Activated T-helper 1 cell treated with Interleukin-2 at 50 U/mL for 16 hours (primary cell): Measurements from ENCODE around the gene CRB3.
A peak's percentile ranks its signal among the peaks of the same experiment; 100 is the strongest.

Source experiments
- DNase-seq: peaks from one replicate; pipeline ENCODE4 v3.0.0-alpha.2; 2020; ENCODE audit warnings: low read depth

CRB3 gene

GRCh38 chr19:6433165-6433564, 30.9 kb upstream of the CRB3 start:
- no peak for DNase-seq

- DNase-seq: no peak
Observed at GRCh38 chr19:6433663-6434062, 30.4 kb upstream of the CRB3 start, which contains the start of gene SLC25A41. Gene SLC25A41 (minus strand): TSS chr19:6433763. CDS start chr19:6433693, 70 bp downstream.

GRCh38 chr19:6439743-6440142, 24.3 kb upstream of the CRB3 start:
- no peak for DNase-seq

- DNase-seq: no peak
Observed at GRCh38 chr19:6440905-6441304, 23.2 kb upstream of the CRB3 start.

GRCh38 chr19:6442087-6442688, 21.9 kb upstream of the CRB3 start:
- DNase-seq: no peak

- DNase-seq: no peak
Observed at GRCh38 chr19:6443986-6444385, 20.1 kb upstream of the CRB3 start.

- DNase-seq: no peak
Observed at GRCh38 chr19:6446452-6446851, 17.6 kb upstream of the CRB3 start.

GRCh38 chr19:6448045-6448444, 16.0 kb upstream of the CRB3 start:
- DNase-seq: no peak

GRCh38 chr19:6450166-6450565, 13.9 kb upstream of the CRB3 start:
- no peak for DNase-seq

GRCh38 chr19:6451583-6452222, 12.4 kb upstream of the CRB3 start:
- no peak for DNase-seq

GRCh38 chr19:6452223-6452614, 11.9 kb upstream of the CRB3 start:
- no peak for DNase-seq

- no peak for DNase-seq
Observed at GRCh38 chr19:6452899-6453298, 11.2 kb upstream of the CRB3 start.

- no peak for DNase-seq
Observed at GRCh38 chr19:6453951-6454565, 10.0 kb upstream of the CRB3 start.

- DNase-seq: no peak
Observed at GRCh38 chr19:6455924-6456323, 8.1 kb upstream of the CRB3 start.

GRCh38 chr19:6457958-6458694, 5.9 kb upstream of the CRB3 start:
- no peak for DNase-seq

- no peak for DNase-seq
Observed at GRCh38 chr19:6458695-6459261, 5.3 kb upstream of the CRB3 start.

- peak; percentile 33 for DNase-seq
Observed at GRCh38 chr19:6459262-6460098, 4.6 kb upstream of the CRB3 start, which contains the start of gene SLC25A23. Gene SLC25A23 (minus strand): TSS chr19:6459792. CDS start chr19:6459628, 164 bp downstream.

GRCh38 chr19:6460099-6460884, 3.8 kb upstream of the CRB3 start:
- DNase-seq: peak; percentile 93

- DNase-seq: no peak
Observed at GRCh38 chr19:6465006-6465405, 935 bp downstream of the CRB3 start.

- no peak for DNase-seq
Observed at GRCh38 chr19:6465663-6466062, 1.6 kb downstream of the CRB3 start.
